ENCODE data around the gene XPO5. TPM values are rescaled to one million over a fixed set of nuclear protein-coding genes. Genes with fewer than 3 reads are reported as not detected.
"Not testable (repeated sequence)": the region's sequence is repeated elsewhere in the genome, so short reads cannot be mapped to it uniquely, and the experiment has no call there.

The XPO5 gene
- total RNA-seq, 1 donor from 2014 or later, result 35.0 TPM

GRCh38 chr6:43502666-43503065 lies 73.2 kb downstream of the XPO5 start:
- H3K4me3 ChIP-seq (ENCODE audit: low read length in 3 of 3), result no peak overlapping the region
- H3K36me3 ChIP-seq (ENCODE audit: control insufficient read depth in 3 of 3, insufficient read depth in 3 of 3, low read length in 3 of 3), result peaks cover 63 to 72% (median 68%) of the 10 kb centered on the region in 3 donors
- H3K9ac ChIP-seq (ENCODE audit: low read depth in 1 of 3, low read length in 3 of 3), result no peak overlapping the region
- H3K9me3 ChIP-seq (ENCODE audit: control insufficient read depth in 3 of 3, low read length in 3 of 3), result no peaks in the 10 kb centered on the region
- no peak overlapping the region for H3K27ac ChIP-seq (ENCODE audit: low read depth, low read length)
- H3K4me1 ChIP-seq (ENCODE audit: control insufficient read depth in 3 of 3, insufficient read depth in 3 of 3, low read length in 3 of 3), result peaks cover 4 to 25% (median 17%) of the 10 kb centered on the region in 3 donors
- H3K27me3 ChIP-seq (ENCODE audit: control insufficient read depth in 3 of 3, insufficient read depth in 3 of 3, low read length in 3 of 3), result peaks cover 0 to 4% (median 3%) of the 10 kb centered on the region in 3 donors

GRCh38 chr6:43500921-43501320 lies 74.9 kb downstream of the XPO5 start:
- no peaks in the 10 kb centered on the region for H3K9me3 ChIP-seq (ENCODE audit: control insufficient read depth in 3 of 3, low read length in 3 of 3)
- H3K36me3 ChIP-seq (ENCODE audit: control insufficient read depth in 3 of 3, insufficient read depth in 3 of 3, low read length in 3 of 3), result peaks cover 64 to 77% (median 68%) of the 10 kb centered on the region in 3 donors
- no peak overlapping the region for H3K4me3 ChIP-seq (ENCODE audit: low read length in 3 of 3)
- no peak overlapping the region for H3K27ac ChIP-seq (ENCODE audit: low read depth, low read length)
- no peak overlapping the region for H3K9ac ChIP-seq (ENCODE audit: low read depth in 1 of 3, low read length in 3 of 3)
- peaks cover 6 to 31% (median 22%) of the 10 kb centered on the region in 3 donors for H3K4me1 ChIP-seq (ENCODE audit: control insufficient read depth in 3 of 3, insufficient read depth in 3 of 3, low read length in 3 of 3)
- H3K27me3 ChIP-seq (ENCODE audit: control insufficient read depth in 3 of 3, insufficient read depth in 3 of 3, low read length in 3 of 3), result no peaks in the 10 kb centered on the region

GRCh38 chr6:43499028-43499815 lies 76.6 kb downstream of the XPO5 start:
- Histone ChIP-seq H3K36me3 (ENCODE audit: control insufficient read depth in 3 of 3, insufficient read depth in 3 of 3, low read length in 3 of 3) (peaks cover 55 to 61% (median 58%) of the 10 kb centered on the region in 3 donors), H3K27ac (ENCODE audit: low read depth, low read length) (peak overlapping the region; percentile 13), H3K9ac (ENCODE audit: low read depth in 1 of 3, low read length in 3 of 3) (no peak overlapping the region), H3K9me3 (ENCODE audit: control insufficient read depth in 3 of 3, low read length in 3 of 3) (no peaks in the 10 kb centered on the region), H3K27me3 (ENCODE audit: control insufficient read depth in 3 of 3, insufficient read depth in 3 of 3, low read length in 3 of 3) (no peaks in the 10 kb centered on the region), H3K4me3 (ENCODE audit: low read length in 3 of 3) (no peak overlapping the region), H3K4me1 (ENCODE audit: control insufficient read depth in 3 of 3, insufficient read depth in 3 of 3, low read length in 3 of 3) (peaks cover 18 to 47% (median 33%) of the 10 kb centered on the region in 3 donors)

GRCh38 chr6:43498291-43498690 lies 77.5 kb downstream of the XPO5 start:
- not testable (repeated sequence) for H3K27ac ChIP-seq (ENCODE audit: low read depth, low read length); H3K9me3 ChIP-seq (ENCODE audit: control insufficient read depth in 3 of 3, low read length in 3 of 3); H3K4me3 ChIP-seq (ENCODE audit: low read length in 3 of 3); H3K9ac ChIP-seq (ENCODE audit: low read depth in 1 of 3, low read length in 3 of 3); H3K27me3 ChIP-seq (ENCODE audit: control insufficient read depth in 3 of 3, insufficient read depth in 3 of 3, low read length in 3 of 3)
- peaks cover 20 to 56% (median 42%) of the 10 kb centered on the region in 3 donors for H3K4me1 ChIP-seq (ENCODE audit: control insufficient read depth in 3 of 3, insufficient read depth in 3 of 3, low read length in 3 of 3)
- peaks cover 49 to 56% (median 52%) of the 10 kb centered on the region in 3 donors for H3K36me3 ChIP-seq (ENCODE audit: control insufficient read depth in 3 of 3, insufficient read depth in 3 of 3, low read length in 3 of 3)

GRCh38 chr6:43497689-43498088 lies 78.1 kb downstream of the XPO5 start:
- H3K27me3 ChIP-seq (ENCODE audit: control insufficient read depth in 3 of 3, insufficient read depth in 3 of 3, low read length in 3 of 3), result no peaks in the 10 kb centered on the region
- no peak overlapping the region for H3K9ac ChIP-seq (ENCODE audit: low read depth in 1 of 3, low read length in 3 of 3)
- no peak overlapping the region for H3K4me3 ChIP-seq (ENCODE audit: low read length in 3 of 3)
- no peak overlapping the region for H3K27ac ChIP-seq (ENCODE audit: low read depth, low read length)
- no peaks in the 10 kb centered on the region for H3K9me3 ChIP-seq (ENCODE audit: control insufficient read depth in 3 of 3, low read length in 3 of 3)
- peaks cover 26 to 62% (median 48%) of the 10 kb centered on the region in 3 donors for H3K4me1 ChIP-seq (ENCODE audit: control insufficient read depth in 3 of 3, insufficient read depth in 3 of 3, low read length in 3 of 3)
- H3K36me3 ChIP-seq (ENCODE audit: control insufficient read depth in 3 of 3, insufficient read depth in 3 of 3, low read length in 3 of 3), result peaks cover 43 to 50% (median 46%) of the 10 kb centered on the region in 3 donors

GRCh38 chr6:43497129-43497396 lies 78.8 kb downstream of the XPO5 start:
- Histone ChIP-seq H3K27me3 (ENCODE audit: control insufficient read depth in 3 of 3, insufficient read depth in 3 of 3, low read length in 3 of 3) (no peaks in the 10 kb centered on the region), H3K36me3 (ENCODE audit: control insufficient read depth in 3 of 3, insufficient read depth in 3 of 3, low read length in 3 of 3) (peaks cover 36 to 44% (median 40%) of the 10 kb centered on the region in 3 donors), H3K9ac (ENCODE audit: low read depth in 1 of 3, low read length in 3 of 3) (no peak overlapping the region), H3K4me1 (ENCODE audit: control insufficient read depth in 3 of 3, insufficient read depth in 3 of 3, low read length in 3 of 3) (peaks cover 33 to 68% (median 54%) of the 10 kb centered on the region in 3 donors), H3K4me3 (ENCODE audit: low read length in 3 of 3) (no peak overlapping the region), H3K9me3 (ENCODE audit: control insufficient read depth in 3 of 3, low read length in 3 of 3) (no peaks in the 10 kb centered on the region), H3K27ac (ENCODE audit: low read depth, low read length) (no peak overlapping the region)

GRCh38 chr6:43496370-43497128 lies 79.3 kb downstream of the XPO5 start:
- Histone ChIP-seq H3K36me3 (ENCODE audit: control insufficient read depth in 3 of 3, insufficient read depth in 3 of 3, low read length in 3 of 3) (peaks cover 34 to 43% (median 36%) of the 10 kb centered on the region in 3 donors), H3K27ac (ENCODE audit: low read depth, low read length) (no peak overlapping the region), H3K9ac (ENCODE audit: low read depth in 1 of 3, low read length in 3 of 3) (no peak overlapping the region), H3K4me1 (ENCODE audit: control insufficient read depth in 3 of 3, insufficient read depth in 3 of 3, low read length in 3 of 3) (peaks cover 38 to 73% (median 59%) of the 10 kb centered on the region in 3 donors), H3K9me3 (ENCODE audit: control insufficient read depth in 3 of 3, low read length in 3 of 3) (no peaks in the 10 kb centered on the region), H3K4me3 (ENCODE audit: low read length in 3 of 3) (no peak overlapping the region), H3K27me3 (ENCODE audit: control insufficient read depth in 3 of 3, insufficient read depth in 3 of 3, low read length in 3 of 3) (no peaks in the 10 kb centered on the region)

GRCh38 chr6:43495409-43495941 lies 80.4 kb downstream of the XPO5 start:
- Histone ChIP-seq H3K9me3 (ENCODE audit: control insufficient read depth in 3 of 3, low read length in 3 of 3) (no peaks in the 10 kb centered on the region), H3K36me3 (ENCODE audit: control insufficient read depth in 3 of 3, insufficient read depth in 3 of 3, low read length in 3 of 3) (peaks cover 24 to 33% (median 26%) of the 10 kb centered on the region in 3 donors), H3K4me3 (ENCODE audit: low read length in 3 of 3) (no peak overlapping the region), H3K9ac (ENCODE audit: low read depth in 1 of 3, low read length in 3 of 3) (peak overlapping the region in 2 of 3 donors; percentile 3 to 11), H3K27ac (ENCODE audit: low read depth, low read length) (no peak overlapping the region), H3K4me1 (ENCODE audit: control insufficient read depth in 3 of 3, insufficient read depth in 3 of 3, low read length in 3 of 3) (peaks cover 39 to 72% (median 59%) of the 10 kb centered on the region in 3 donors), H3K27me3 (ENCODE audit: control insufficient read depth in 3 of 3, insufficient read depth in 3 of 3, low read length in 3 of 3) (no peaks in the 10 kb centered on the region)

GRCh38 chr6:43494766-43495165 lies 81.1 kb downstream of the XPO5 start:
- H3K27ac ChIP-seq (ENCODE audit: low read depth, low read length), result no peak overlapping the region
- H3K4me1 ChIP-seq (ENCODE audit: control insufficient read depth in 3 of 3, insufficient read depth in 3 of 3, low read length in 3 of 3), result peaks cover 43 to 65% (median 57%) of the 10 kb centered on the region in 3 donors
- peaks cover 18 to 26% (median 19%) of the 10 kb centered on the region in 3 donors for H3K36me3 ChIP-seq (ENCODE audit: control insufficient read depth in 3 of 3, insufficient read depth in 3 of 3, low read length in 3 of 3)
- H3K27me3 ChIP-seq (ENCODE audit: control insufficient read depth in 3 of 3, insufficient read depth in 3 of 3, low read length in 3 of 3), result no peaks in the 10 kb centered on the region
- H3K4me3 ChIP-seq (ENCODE audit: low read length in 3 of 3), result no peak overlapping the region
- no peaks in the 10 kb centered on the region for H3K9me3 ChIP-seq (ENCODE audit: control insufficient read depth in 3 of 3, low read length in 3 of 3)
- H3K9ac ChIP-seq (ENCODE audit: low read depth in 1 of 3, low read length in 3 of 3), result peak overlapping the region in 1 of 3 donors; percentile 11

- no peak overlapping the region for H3K9ac ChIP-seq (ENCODE audit: low read depth in 1 of 3, low read length in 3 of 3)
- no peaks in the 10 kb centered on the region for H3K9me3 ChIP-seq (ENCODE audit: control insufficient read depth in 3 of 3, low read length in 3 of 3)
- no peak overlapping the region for H3K4me3 ChIP-seq (ENCODE audit: low read length in 3 of 3)
- H3K36me3 ChIP-seq (ENCODE audit: control insufficient read depth in 3 of 3, insufficient read depth in 3 of 3, low read length in 3 of 3), result peaks cover 14 to 22% (median 18%) of the 10 kb centered on the region in 3 donors
- H3K27ac ChIP-seq (ENCODE audit: low read depth, low read length), result no peak overlapping the region
- no peaks in the 10 kb centered on the region for H3K27me3 ChIP-seq (ENCODE audit: control insufficient read depth in 3 of 3, insufficient read depth in 3 of 3, low read length in 3 of 3)
- peaks cover 48 to 62% (median 53%) of the 10 kb centered on the region in 3 donors for H3K4me1 ChIP-seq (ENCODE audit: control insufficient read depth in 3 of 3, insufficient read depth in 3 of 3, low read length in 3 of 3)
Measured at GRCh38 chr6:43494321-43494720, 81.5 kb downstream of the XPO5 start.

Measured in skeletal muscle tissue (tissue), 4 donors.